ENCODE data around the gene ASB6.
"Not testable (repeated sequence)": the region's sequence is repeated elsewhere in the genome, so short reads cannot be mapped to it uniquely, and the experiment has no call there.

ASB6 gene

DNA sequence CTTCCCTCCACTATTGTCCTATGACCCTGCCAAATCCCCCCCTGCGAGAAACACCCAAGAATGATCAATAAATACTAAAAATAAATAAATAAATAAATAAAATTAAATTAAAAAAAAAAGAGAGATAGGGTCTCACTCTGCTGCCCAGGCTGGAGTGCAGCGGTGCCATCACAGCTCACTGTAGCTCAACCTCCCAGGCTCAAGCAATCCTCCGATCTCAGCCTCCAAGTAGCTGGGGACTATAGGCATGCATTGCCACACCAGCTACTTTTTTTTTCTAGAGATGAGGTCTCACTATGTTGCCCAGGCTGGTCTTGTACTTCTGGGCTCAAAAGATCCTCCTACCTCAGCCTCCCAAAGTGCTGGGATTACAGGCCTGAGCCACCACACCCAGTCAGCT lies 20.3 kb upstream of the ASB6 start:
- H3K36me3 ChIP-seq (ENCODE audit: insufficient read depth, low read length); H3K4me1 ChIP-seq (ENCODE audit: insufficient read depth, low read length); H3K9me3 ChIP-seq (ENCODE audit: control insufficient read depth, insufficient read depth, low read length); H3K9ac ChIP-seq (ENCODE audit: low read depth, low read length): not testable (repeated sequence)

DNA sequence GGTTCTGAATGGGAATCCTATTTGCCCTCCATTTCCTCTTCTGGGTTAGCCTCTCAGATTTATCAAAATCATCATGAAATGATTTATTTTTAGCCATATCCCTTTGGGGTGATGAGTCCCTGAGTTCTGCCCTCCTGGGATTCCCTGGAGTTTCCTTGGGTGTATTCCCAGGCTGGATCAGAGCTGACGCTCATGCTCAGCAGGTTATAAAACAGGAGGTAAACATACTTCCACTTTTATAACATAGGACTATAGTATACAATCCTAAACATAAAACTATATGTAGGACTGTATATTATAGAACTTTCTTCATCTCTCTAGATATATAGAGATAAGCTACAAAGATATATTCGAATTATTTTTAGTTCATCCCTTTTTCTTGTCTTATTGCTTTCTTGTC lies 19.1 kb upstream of the ASB6 start:
- Histone ChIP-seq H3K9me3 (ENCODE audit: control insufficient read depth, insufficient read depth, low read length) (no peaks in the 10 kb centered on the region), H3K4me1 (ENCODE audit: insufficient read depth, low read length) (no peaks in the 10 kb centered on the region), H3K36me3 (ENCODE audit: insufficient read depth, low read length) (no peaks in the 10 kb centered on the region), H3K9ac (ENCODE audit: low read depth, low read length) (no peak overlapping the region)

- Histone ChIP-seq H3K9ac (ENCODE audit: low read depth, low read length) (no peak overlapping the region), H3K4me1 (ENCODE audit: insufficient read depth, low read length) (no peaks in the 10 kb centered on the region; the same call in 1 of the 2 replicates), H3K36me3 (ENCODE audit: insufficient read depth, low read length) (no peaks in the 10 kb centered on the region), H3K9me3 (ENCODE audit: control insufficient read depth, insufficient read depth, low read length) (no peaks in the 10 kb centered on the region)
Observed at GRCh38 chr9:129656795-129657390, 14.9 kb upstream of the ASB6 start.

GRCh38 chr9:129655696-129656095 lies 13.7 kb upstream of the ASB6 start:
- Histone ChIP-seq H3K36me3 (ENCODE audit: insufficient read depth, low read length) (no peaks in the 10 kb centered on the region), H3K9me3 (ENCODE audit: control insufficient read depth, insufficient read depth, low read length) (no peaks in the 10 kb centered on the region), H3K4me1 (ENCODE audit: insufficient read depth, low read length) (no peaks in the 10 kb centered on the region; the same call in 1 of the 2 replicates), H3K9ac (ENCODE audit: low read depth, low read length) (no peak overlapping the region)

- Histone ChIP-seq H3K4me1 (ENCODE audit: insufficient read depth, low read length) (no peaks in the 10 kb centered on the region; the same call in 1 of the 2 replicates), H3K9me3 (ENCODE audit: control insufficient read depth, insufficient read depth, low read length) (no peaks in the 10 kb centered on the region), H3K36me3 (ENCODE audit: insufficient read depth, low read length) (no peaks in the 10 kb centered on the region), H3K9ac (ENCODE audit: low read depth, low read length) (no peak overlapping the region)
Observed at GRCh38 chr9:129655154-129655553, 13.2 kb upstream of the ASB6 start.

DNA sequence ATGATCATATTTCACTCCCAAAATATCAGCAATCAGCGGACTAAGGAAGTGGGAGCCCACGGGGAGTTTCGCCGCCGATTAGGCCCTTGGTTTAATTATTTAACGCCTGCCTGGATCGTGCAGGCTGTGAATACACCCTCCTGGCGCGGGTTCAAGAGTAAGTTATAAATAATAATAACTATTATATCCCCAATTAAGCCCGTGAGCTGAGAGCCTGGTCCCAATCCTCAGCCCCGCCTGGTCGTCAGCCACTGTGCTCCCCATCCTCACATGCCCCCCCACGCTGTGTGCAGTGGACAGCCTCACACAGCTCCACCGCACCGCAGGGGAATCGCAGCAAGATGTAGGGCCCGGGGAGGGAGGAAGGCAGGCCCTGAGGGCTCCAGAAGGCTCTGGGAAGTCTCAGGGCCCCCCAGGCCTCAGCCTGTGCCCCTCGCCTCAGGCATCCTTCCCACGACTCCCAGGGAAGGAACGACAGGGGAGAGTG lies 12.6 kb upstream of the ASB6 start:
- H3K9ac ChIP-seq (ENCODE audit: low read depth, low read length) = no peak overlapping the region

GRCh38 chr9:129653823-129654553 lies 12.0 kb upstream of the ASB6 start:
- H3K9me3 ChIP-seq (ENCODE audit: control insufficient read depth, insufficient read depth, low read length) = no peaks in the 10 kb centered on the region
- H3K36me3 ChIP-seq (ENCODE audit: insufficient read depth, low read length) = no peaks in the 10 kb centered on the region
- H3K4me1 ChIP-seq (ENCODE audit: insufficient read depth, low read length) = no peaks in the 10 kb centered on the region; the same call in 1 of the 2 replicates
- H3K9ac ChIP-seq (ENCODE audit: low read depth, low read length) = no peak overlapping the region

More for the DNA sequence above, 12.6 kb upstream of the ASB6 start:
- Histone ChIP-seq H3K36me3 (ENCODE audit: insufficient read depth, low read length) (no peaks in the 10 kb centered on the region), H3K4me1 (ENCODE audit: insufficient read depth, low read length) (no peaks in the 10 kb centered on the region; the same call in 1 of the 2 replicates), H3K9me3 (ENCODE audit: control insufficient read depth, insufficient read depth, low read length) (no peaks in the 10 kb centered on the region)

- no peaks in the 10 kb centered on the region for H3K9me3 ChIP-seq (ENCODE audit: control insufficient read depth, insufficient read depth, low read length)
- peaks cover 4% of the 10 kb centered on the region; the same call in 1 of the 2 replicates for H3K4me1 ChIP-seq (ENCODE audit: insufficient read depth, low read length)
- H3K36me3 ChIP-seq (ENCODE audit: insufficient read depth, low read length) = no peaks in the 10 kb centered on the region
- no peak overlapping the region for H3K9ac ChIP-seq (ENCODE audit: low read depth, low read length)
Observed at GRCh38 chr9:129650680-129651235, 8.8 kb upstream of the ASB6 start.

GRCh38 chr9:129649726-129650679 lies 8.1 kb upstream of the ASB6 start:
- Histone ChIP-seq H3K9ac (ENCODE audit: low read depth, low read length) (no peak overlapping the region), H3K4me1 (ENCODE audit: insufficient read depth, low read length) (peaks cover 4% of the 10 kb centered on the region; the same call in 1 of the 2 replicates), H3K36me3 (ENCODE audit: insufficient read depth, low read length) (no peaks in the 10 kb centered on the region), H3K9me3 (ENCODE audit: control insufficient read depth, insufficient read depth, low read length) (no peaks in the 10 kb centered on the region)

DNA sequence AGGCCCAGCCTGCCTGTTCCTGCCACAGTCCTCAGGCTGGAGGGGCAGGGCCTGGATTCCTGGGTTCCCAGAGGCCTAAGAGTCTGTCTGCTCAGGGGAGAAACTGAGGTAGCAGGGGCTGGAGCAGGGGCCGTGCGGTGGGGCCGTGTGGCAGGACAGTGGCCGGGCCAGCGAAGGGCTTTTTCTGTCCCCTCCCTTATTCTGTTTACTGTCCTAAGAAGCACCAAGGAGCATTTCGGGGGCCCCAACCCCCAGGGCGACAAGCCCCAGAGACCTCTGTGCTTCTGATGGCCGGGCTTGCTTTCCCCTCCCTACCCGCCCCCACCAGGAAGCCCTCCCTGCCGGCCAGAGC lies 6.8 kb upstream of the ASB6 start:
- peaks cover 4% of the 10 kb centered on the region; the same call in 1 of the 2 replicates for H3K4me1 ChIP-seq (ENCODE audit: insufficient read depth, low read length)
- no peak overlapping the region for H3K9ac ChIP-seq (ENCODE audit: low read depth, low read length)
- no peaks in the 10 kb centered on the region for H3K9me3 ChIP-seq (ENCODE audit: control insufficient read depth, insufficient read depth, low read length)
- no peaks in the 10 kb centered on the region for H3K36me3 ChIP-seq (ENCODE audit: insufficient read depth, low read length)

- H3K4me1 ChIP-seq (ENCODE audit: insufficient read depth, low read length) = peaks cover 4% of the 10 kb centered on the region; the same call in 1 of the 2 replicates
- H3K9ac ChIP-seq (ENCODE audit: low read depth, low read length) = no peak overlapping the region
- no peaks in the 10 kb centered on the region for H3K9me3 ChIP-seq (ENCODE audit: control insufficient read depth, insufficient read depth, low read length)
- no peaks in the 10 kb centered on the region for H3K36me3 ChIP-seq (ENCODE audit: insufficient read depth, low read length)
Observed at GRCh38 chr9:129648092-129648763, 6.3 kb upstream of the ASB6 start.

GRCh38 chr9:129647635-129648034 lies 5.7 kb upstream of the ASB6 start:
- no peaks in the 10 kb centered on the region for H3K9me3 ChIP-seq (ENCODE audit: control insufficient read depth, insufficient read depth, low read length)
- no peaks in the 10 kb centered on the region for H3K36me3 ChIP-seq (ENCODE audit: insufficient read depth, low read length)
- no peak overlapping the region for H3K9ac ChIP-seq (ENCODE audit: low read depth, low read length)
- H3K4me1 ChIP-seq (ENCODE audit: insufficient read depth, low read length) = peaks cover 4% of the 10 kb centered on the region; the same call in 1 of the 2 replicates

- Histone ChIP-seq H3K9ac (ENCODE audit: low read depth, low read length) (no peak overlapping the region), H3K4me1 (ENCODE audit: insufficient read depth, low read length) (peaks cover 4% of the 10 kb centered on the region; the same call in 1 of the 2 replicates), H3K36me3 (ENCODE audit: insufficient read depth, low read length) (no peaks in the 10 kb centered on the region), H3K9me3 (ENCODE audit: control insufficient read depth, insufficient read depth, low read length) (no peaks in the 10 kb centered on the region)
Observed at GRCh38 chr9:129646654-129647053, 4.7 kb upstream of the ASB6 start.

Data from ES-I3 (cell line).